Keratinocyte (primary cell): Measurements from ENCODE around the gene NTN1.

Experiments
- EZH2 ChIP-seq: IDR thresholded peaks from one replicate; pipeline ENCODE4 v1.6.1; 2012; ENCODE audit warnings: inconsistent platforms, mild to moderate bottlenecking, low read length, moderate library complexity
- TF ChIP-seq, protein P1 (sequence below), 3 experiments: IDR thresholded peaks in 1 of 3; conservative IDR thresholded peaks in 1 of 3; optimal IDR thresholded peaks in 1 of 3; 2 replicates in 2 of 3; 3 replicates in 1 of 3; pipeline versions ENCODE3 to v1.5.1; 2011; ENCODE audit warnings: low read length in 3 of 3, mild to moderate bottlenecking in 3 of 3, moderate library complexity in 2 of 3, control low read depth in 1 of 3, inconsistent platforms in 1 of 3; ENCODE audit not compliant: insufficient read depth in 2 of 3; ENCODE audit errors: extremely low read depth in 1 of 3

DNA sequence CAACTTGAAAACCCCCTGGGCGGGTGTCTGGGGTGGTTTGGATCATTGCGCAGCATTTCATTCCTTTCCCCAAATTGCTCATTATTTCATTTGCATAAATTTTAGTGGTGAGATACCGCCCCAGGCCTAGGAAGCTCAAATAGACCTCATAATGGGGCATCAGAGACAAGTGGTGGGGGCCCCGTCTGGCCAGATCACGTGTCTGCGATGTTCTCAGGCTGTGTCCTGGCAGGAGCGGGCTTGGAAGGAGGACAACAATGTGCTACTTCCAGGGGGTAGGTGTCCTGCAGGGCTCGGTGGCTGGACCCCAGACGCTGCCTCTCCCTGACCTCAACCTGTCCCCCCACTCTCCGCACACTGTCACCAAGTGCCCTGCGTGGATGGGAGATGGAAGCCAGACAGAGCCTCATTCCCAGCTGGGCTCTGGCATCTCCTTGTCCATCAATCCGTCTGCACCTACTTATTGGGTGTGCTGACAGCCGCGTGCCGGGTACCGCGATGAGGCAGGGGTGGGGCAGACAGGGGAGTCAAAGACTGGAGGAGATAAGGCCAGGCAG is 116.9 kb downstream of the NTN1 start:
- TF ChIP-seq, protein P1, sequence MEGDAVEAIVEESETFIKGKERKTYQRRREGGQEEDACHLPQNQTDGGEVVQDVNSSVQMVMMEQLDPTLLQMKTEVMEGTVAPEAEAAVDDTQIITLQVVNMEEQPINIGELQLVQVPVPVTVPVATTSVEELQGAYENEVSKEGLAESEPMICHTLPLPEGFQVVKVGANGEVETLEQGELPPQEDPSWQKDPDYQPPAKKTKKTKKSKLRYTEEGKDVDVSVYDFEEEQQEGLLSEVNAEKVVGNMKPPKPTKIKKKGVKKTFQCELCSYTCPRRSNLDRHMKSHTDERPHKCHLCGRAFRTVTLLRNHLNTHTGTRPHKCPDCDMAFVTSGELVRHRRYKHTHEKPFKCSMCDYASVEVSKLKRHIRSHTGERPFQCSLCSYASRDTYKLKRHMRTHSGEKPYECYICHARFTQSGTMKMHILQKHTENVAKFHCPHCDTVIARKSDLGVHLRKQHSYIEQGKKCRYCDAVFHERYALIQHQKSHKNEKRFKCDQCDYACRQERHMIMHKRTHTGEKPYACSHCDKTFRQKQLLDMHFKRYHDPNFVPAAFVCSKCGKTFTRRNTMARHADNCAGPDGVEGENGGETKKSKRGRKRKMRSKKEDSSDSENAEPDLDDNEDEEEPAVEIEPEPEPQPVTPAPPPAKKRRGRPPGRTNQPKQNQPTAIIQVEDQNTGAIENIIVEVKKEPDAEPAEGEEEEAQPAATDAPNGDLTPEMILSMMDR (optimal IDR thresholded peaks at IDR 0.05 in 1 of 3, IDR thresholded peaks at IDR 0.05 in 1 of 3, conservative IDR thresholded peaks at IDR 0.05 in 1 of 3; ENCODE audit: extremely low read depth in 1 of 3, insufficient read depth in 2 of 3, low read length in 3 of 3), result no peak
- TF ChIP-seq EZH2, result no peak
